HTR-8/SVneo (cell line): ENCODE measurements around the gene USP4.
A peak's percentile ranks its signal among the peaks of the same experiment; 100 is the strongest.
"Not testable (repeated sequence)": the region's sequence is repeated elsewhere in the genome, so short reads cannot be mapped to it uniquely, and the experiment has no call there.

ENCODE experiments used
- DNase-seq: peaks from one replicate; pipeline ENCODE4 v3.0.0; 2011; ENCODE audit warnings: low spot score, mixed read lengths; ENCODE audit not compliant: insufficient read length
- FAIRE-seq: peaks from 2 replicates; lab custom pipeline; 2011; peaks lifted over from hg19 to GRCh38; lab: Jason Lieb, UNC

Gene USP4

GRCh38 chr3:49263159-49263889 is 76.5 kb downstream of the USP4 start:
- FAIRE-seq: no peak
- DNase-seq: no peak

GRCh38 chr3:49260806-49261324 is 79.0 kb downstream of the USP4 start:
- no peak for DNase-seq

GRCh38 chr3:49257187-49257586 is 82.7 kb downstream of the USP4 start:
- no peak for DNase-seq
- no peak for FAIRE-seq

More at GRCh38 chr3:49260806-49261324, 79.0 kb downstream of the USP4 start:
- FAIRE-seq: no peak

GRCh38 chr3:49255718-49256511 is 83.9 kb downstream of the USP4 start:
- FAIRE-seq: no peak

GRCh38 chr3:49255112-49255511 is 84.7 kb downstream of the USP4 start:
- no peak for FAIRE-seq

More at GRCh38 chr3:49255718-49256511, 83.9 kb downstream of the USP4 start:
- DNase-seq: no peak

GRCh38 chr3:49253512-49253911 is 86.3 kb downstream of the USP4 start:
- FAIRE-seq (no peak), DNase-seq (no peak)

More at GRCh38 chr3:49255112-49255511, 84.7 kb downstream of the USP4 start:
- DNase-seq: no peak

GRCh38 chr3:49248840-49249227 is 91.0 kb downstream of the USP4 start:
- DNase-seq (no peak), FAIRE-seq (no peak)

- FAIRE-seq (no peak), DNase-seq (peak; percentile 65)
These were observed 95.2 kb downstream of the USP4 start for GRCh38 chr3:49244581-49245205.

- FAIRE-seq, DNase-seq: not testable (repeated sequence)
These were observed 99.8 kb downstream of the USP4 start for GRCh38 chr3:49240091-49240490.

GRCh38 chr3:49238274-49239127 is 101.4 kb downstream of the USP4 start:
- no peak for DNase-seq
- peak; percentile 20 for FAIRE-seq

- no peak for FAIRE-seq
- DNase-seq: no peak
These were observed 102.5 kb downstream of the USP4 start for GRCh38 chr3:49237344-49237743.

- FAIRE-seq (no peak), DNase-seq (no peak)
These were observed 103.6 kb downstream of the USP4 start for GRCh38 chr3:49236226-49236625.

GRCh38 chr3:49228817-49229216 is 111.0 kb downstream of the USP4 start:
- not testable (repeated sequence) for DNase-seq, FAIRE-seq
